ENCODE results near the gene GMPR.

Gene GMPR

GRCh38 chr6:16228709-16229665, 9.4 kb upstream of the GMPR start:
- H3K9me3 ChIP-seq (ENCODE audit: low read length) = no peaks in the 10 kb centered on the region
- H3K27me3 ChIP-seq (ENCODE audit: insufficient read depth, low read length) = peaks cover 42% of the 10 kb centered on the region
- H3K4me1 ChIP-seq (ENCODE audit: insufficient read depth, low read length) = no peaks in the 10 kb centered on the region
- H2AFZ ChIP-seq (ENCODE audit: low read depth, low read length) = no peak overlapping the region
- H3K36me3 ChIP-seq (ENCODE audit: insufficient read depth, low read length) = no peaks in the 10 kb centered on the region
- H3K4me3 ChIP-seq (ENCODE audit: low read length) = no peak overlapping the region

- Histone ChIP-seq H3K4me3 (ENCODE audit: low read length) (no peak overlapping the region), H2AFZ (ENCODE audit: low read depth, low read length) (no peak overlapping the region), H3K27me3 (ENCODE audit: insufficient read depth, low read length) (peaks cover 42% of the 10 kb centered on the region), H3K9me3 (ENCODE audit: low read length) (no peaks in the 10 kb centered on the region), H3K4me1 (ENCODE audit: insufficient read depth, low read length) (no peaks in the 10 kb centered on the region), H3K36me3 (ENCODE audit: insufficient read depth, low read length) (no peaks in the 10 kb centered on the region)
Measured at GRCh38 chr6:16229700-16230099, 8.7 kb upstream of the GMPR start.

- H3K4me1 ChIP-seq (ENCODE audit: insufficient read depth, low read length) = no peaks in the 10 kb centered on the region
- no peak overlapping the region for H2AFZ ChIP-seq (ENCODE audit: low read depth, low read length)
Measured at GRCh38 chr6:16230953-16231352, 7.4 kb upstream of the GMPR start.

GRCh38 chr6:16232086-16232485, 6.3 kb upstream of the GMPR start:
- Histone ChIP-seq H3K4me3 (ENCODE audit: low read length) (no peak overlapping the region), H3K36me3 (ENCODE audit: insufficient read depth, low read length) (no peaks in the 10 kb centered on the region), H2AFZ (ENCODE audit: low read depth, low read length) (no peak overlapping the region), H3K27me3 (ENCODE audit: insufficient read depth, low read length) (peaks cover 53% of the 10 kb centered on the region), H3K9me3 (ENCODE audit: low read length) (no peaks in the 10 kb centered on the region), H3K4me1 (ENCODE audit: insufficient read depth, low read length) (no peaks in the 10 kb centered on the region)

More at GRCh38 chr6:16230953-16231352, 7.4 kb upstream of the GMPR start:
- Histone ChIP-seq H3K4me3 (ENCODE audit: low read length) (no peak overlapping the region), H3K27me3 (ENCODE audit: insufficient read depth, low read length) (peaks cover 43% of the 10 kb centered on the region), H3K36me3 (ENCODE audit: insufficient read depth, low read length) (no peaks in the 10 kb centered on the region), H3K9me3 (ENCODE audit: low read length) (no peaks in the 10 kb centered on the region)

- Histone ChIP-seq H3K4me1 (ENCODE audit: insufficient read depth, low read length) (peaks cover 8% of the 10 kb centered on the region), H3K4me3 (ENCODE audit: low read length) (no peak overlapping the region), H3K27me3 (ENCODE audit: insufficient read depth, low read length) (peaks cover 54% of the 10 kb centered on the region)
Measured at GRCh38 chr6:16236009-16236501, 2.3 kb upstream of the GMPR start.

GRCh38 chr6:16236631-16237199, 1.7 kb upstream of the GMPR start:
- Histone ChIP-seq H3K36me3 (ENCODE audit: insufficient read depth, low read length) (no peaks in the 10 kb centered on the region), H3K4me1 (ENCODE audit: insufficient read depth, low read length) (peaks cover 8% of the 10 kb centered on the region), H2AFZ (ENCODE audit: low read depth, low read length) (no peak overlapping the region), H3K27me3 (ENCODE audit: insufficient read depth, low read length) (peaks cover 52% of the 10 kb centered on the region), H3K9me3 (ENCODE audit: low read length) (no peaks in the 10 kb centered on the region), H3K4me3 (ENCODE audit: low read length) (no peak overlapping the region)

More at GRCh38 chr6:16236009-16236501, 2.3 kb upstream of the GMPR start:
- Histone ChIP-seq H3K36me3 (ENCODE audit: insufficient read depth, low read length) (no peaks in the 10 kb centered on the region), H3K9me3 (ENCODE audit: low read length) (no peaks in the 10 kb centered on the region), H2AFZ (ENCODE audit: low read depth, low read length) (no peak overlapping the region)

GRCh38 chr6:16237242-16237641, 1.1 kb upstream of the GMPR start:
- H3K4me1 ChIP-seq (ENCODE audit: insufficient read depth, low read length) = peaks cover 8% of the 10 kb centered on the region
- H3K27me3 ChIP-seq (ENCODE audit: insufficient read depth, low read length) = peaks cover 52% of the 10 kb centered on the region
- no peak overlapping the region for H3K4me3 ChIP-seq (ENCODE audit: low read length)
- H3K9me3 ChIP-seq (ENCODE audit: low read length) = no peaks in the 10 kb centered on the region
- no peak overlapping the region for H2AFZ ChIP-seq (ENCODE audit: low read depth, low read length)
- no peaks in the 10 kb centered on the region for H3K36me3 ChIP-seq (ENCODE audit: insufficient read depth, low read length)

- Histone ChIP-seq H3K27me3 (ENCODE audit: insufficient read depth, low read length) (peaks cover 51% of the 10 kb centered on the region), H3K36me3 (ENCODE audit: insufficient read depth, low read length) (no peaks in the 10 kb centered on the region), H3K4me3 (ENCODE audit: low read length) (peak overlapping the region; percentile 32), H3K9me3 (ENCODE audit: low read length) (no peaks in the 10 kb centered on the region), H2AFZ (ENCODE audit: low read depth, low read length) (peak overlapping the region; percentile 59), H3K4me1 (ENCODE audit: insufficient read depth, low read length) (peaks cover 8% of the 10 kb centered on the region)
Measured at GRCh38 chr6:16238963-16239797, 793 bp downstream of the GMPR start.

- H3K9me3 ChIP-seq (ENCODE audit: low read length) = no peaks in the 10 kb centered on the region
- H3K27me3 ChIP-seq (ENCODE audit: insufficient read depth, low read length) = peaks cover 51% of the 10 kb centered on the region
- no peaks in the 10 kb centered on the region for H3K36me3 ChIP-seq (ENCODE audit: insufficient read depth, low read length)
- no peak overlapping the region for H3K4me3 ChIP-seq (ENCODE audit: low read length)
- peaks cover 8% of the 10 kb centered on the region for H3K4me1 ChIP-seq (ENCODE audit: insufficient read depth, low read length)
- H2AFZ ChIP-seq (ENCODE audit: low read depth, low read length) = no peak overlapping the region
Measured at GRCh38 chr6:16239798-16240123, 1.4 kb downstream of the GMPR start.

GRCh38 chr6:16240589-16241320, 2.4 kb downstream of the GMPR start:
- Histone ChIP-seq H3K27me3 (ENCODE audit: insufficient read depth, low read length) (peaks cover 56% of the 10 kb centered on the region), H3K4me1 (ENCODE audit: insufficient read depth, low read length) (peaks cover 8% of the 10 kb centered on the region), H2AFZ (ENCODE audit: low read depth, low read length) (no peak overlapping the region), H3K9me3 (ENCODE audit: low read length) (no peaks in the 10 kb centered on the region), H3K36me3 (ENCODE audit: insufficient read depth, low read length) (no peaks in the 10 kb centered on the region), H3K4me3 (ENCODE audit: low read length) (no peak overlapping the region)

- no peak overlapping the region for H3K4me3 ChIP-seq (ENCODE audit: low read length)
- H3K27me3 ChIP-seq (ENCODE audit: insufficient read depth, low read length) = peaks cover 52% of the 10 kb centered on the region
- H3K4me1 ChIP-seq (ENCODE audit: insufficient read depth, low read length) = peaks cover 8% of the 10 kb centered on the region
Measured at GRCh38 chr6:16241321-16241689, 2.9 kb downstream of the GMPR start.

GRCh38 chr6:16243055-16243454, 4.7 kb downstream of the GMPR start:
- Histone ChIP-seq H3K9me3 (ENCODE audit: low read length) (no peaks in the 10 kb centered on the region), H2AFZ (ENCODE audit: low read depth, low read length) (no peak overlapping the region), H3K4me3 (ENCODE audit: low read length) (no peak overlapping the region), H3K4me1 (ENCODE audit: insufficient read depth, low read length) (peaks cover 8% of the 10 kb centered on the region), H3K27me3 (ENCODE audit: insufficient read depth, low read length) (peaks cover 39% of the 10 kb centered on the region), H3K36me3 (ENCODE audit: insufficient read depth, low read length) (no peaks in the 10 kb centered on the region)

More at GRCh38 chr6:16241321-16241689, 2.9 kb downstream of the GMPR start:
- no peaks in the 10 kb centered on the region for H3K9me3 ChIP-seq (ENCODE audit: low read length)
- H2AFZ ChIP-seq (ENCODE audit: low read depth, low read length) = no peak overlapping the region
- no peaks in the 10 kb centered on the region for H3K36me3 ChIP-seq (ENCODE audit: insufficient read depth, low read length)

Measured in neuron (in vitro differentiated cells).